ENCODE data around the gene NCL. TPM values are rescaled to one million over a fixed set of nuclear protein-coding genes. Genes with fewer than 3 reads are reported as not detected.

The NCL gene
- total and polyA plus RNA-seq, 2 of the 13 experiments (the other 11 are each of a cell fraction or from before 2014, with no cell fraction given): 105 to 779 TPM

DNA sequence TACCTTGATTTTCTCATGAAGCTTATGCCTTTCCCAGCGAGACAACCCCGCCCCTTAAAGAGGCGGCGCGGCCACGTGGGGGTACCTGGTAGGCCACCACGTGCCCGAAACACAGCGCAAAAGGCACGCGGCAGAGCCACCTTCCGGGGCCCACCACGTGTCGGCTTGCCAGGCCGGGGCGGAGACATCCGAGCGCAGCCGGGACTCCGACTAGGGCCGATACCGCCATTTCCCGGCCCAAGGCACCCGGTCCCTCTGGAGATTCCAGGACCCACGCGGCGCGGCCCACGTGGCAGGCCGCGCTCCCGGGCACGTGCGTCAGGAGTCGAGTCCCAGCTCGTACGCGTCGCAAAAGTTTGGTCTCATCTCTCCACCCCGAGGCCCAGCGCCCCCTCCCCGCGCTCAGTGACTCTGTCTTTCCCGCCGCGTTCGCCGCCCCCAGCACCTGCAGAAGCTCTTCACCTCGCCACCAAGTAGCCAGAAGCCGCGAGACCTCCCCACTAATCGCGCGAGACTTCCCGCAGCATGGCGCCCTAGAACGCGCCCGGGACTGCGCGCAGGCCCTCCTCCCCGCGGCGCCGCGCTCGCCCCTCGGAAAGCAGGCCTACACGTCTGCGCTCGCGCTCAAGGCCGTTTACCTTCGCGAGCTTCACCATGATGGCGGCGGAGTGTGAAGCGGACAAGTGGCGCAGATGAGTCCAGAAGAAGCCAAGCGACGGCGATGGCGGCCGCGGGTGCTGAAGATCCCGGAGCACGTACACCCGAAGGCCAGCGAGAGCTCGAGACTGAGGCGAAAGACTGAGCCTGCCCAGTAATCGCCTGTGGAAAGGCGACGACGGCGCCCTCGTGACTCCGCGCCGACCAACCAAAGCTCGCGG lies at the start of gene NCL (continued):
- TF ChIP-seq, protein P1, sequence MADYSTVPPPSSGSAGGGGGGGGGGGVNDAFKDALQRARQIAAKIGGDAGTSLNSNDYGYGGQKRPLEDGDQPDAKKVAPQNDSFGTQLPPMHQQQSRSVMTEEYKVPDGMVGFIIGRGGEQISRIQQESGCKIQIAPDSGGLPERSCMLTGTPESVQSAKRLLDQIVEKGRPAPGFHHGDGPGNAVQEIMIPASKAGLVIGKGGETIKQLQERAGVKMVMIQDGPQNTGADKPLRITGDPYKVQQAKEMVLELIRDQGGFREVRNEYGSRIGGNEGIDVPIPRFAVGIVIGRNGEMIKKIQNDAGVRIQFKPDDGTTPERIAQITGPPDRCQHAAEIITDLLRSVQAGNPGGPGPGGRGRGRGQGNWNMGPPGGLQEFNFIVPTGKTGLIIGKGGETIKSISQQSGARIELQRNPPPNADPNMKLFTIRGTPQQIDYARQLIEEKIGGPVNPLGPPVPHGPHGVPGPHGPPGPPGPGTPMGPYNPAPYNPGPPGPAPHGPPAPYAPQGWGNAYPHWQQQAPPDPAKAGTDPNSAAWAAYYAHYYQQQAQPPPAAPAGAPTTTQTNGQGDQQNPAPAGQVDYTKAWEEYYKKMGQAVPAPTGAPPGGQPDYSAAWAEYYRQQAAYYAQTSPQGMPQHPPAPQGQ (CRISPR knock-in tag; IDR thresholded peaks at IDR 0.05; ENCODE audit: borderline replicate concordance): no peak; the same call in 1 of the 2 replicates
- TF ChIP-seq HES4 (CRISPR knock-in tag; IDR thresholded peaks at IDR 0.05; ENCODE audit: borderline replicate concordance) (peak; percentile 71; the same call in 1 of the 2 replicates), ZNF292 (CRISPR knock-in tag; IDR thresholded peaks at IDR 0.05; ENCODE audit: borderline replicate concordance, low read depth) (no peak), MXI1 (IDR thresholded peaks at IDR 0.05; ENCODE audit: borderline replicate concordance, low read depth, low read length) (peak; percentile 96), ZNF263 (CRISPR knock-in tag; IDR thresholded peaks at IDR 0.05) (peak; percentile 68; the same call in 1 of the 2 replicates), MIER3 (CRISPR knock-in tag; IDR thresholded peaks at IDR 0.05; ENCODE audit: borderline replicate concordance) (peak; percentile 79; the same call in 1 of the 2 replicates), MIER2 (CRISPR knock-in tag; IDR thresholded peaks at IDR 0.05) (peak; percentile 25; the same call in 1 of the 2 replicates), FOSL1 (CRISPR knock-in tag; IDR thresholded peaks at IDR 0.05; ENCODE audit: borderline replicate concordance) (no peak), ZNF737 (CRISPR knock-in tag; IDR thresholded peaks at IDR 0.05; ENCODE audit: borderline replicate concordance) (peak; percentile 98)
- TF ChIP-seq, protein P2, sequence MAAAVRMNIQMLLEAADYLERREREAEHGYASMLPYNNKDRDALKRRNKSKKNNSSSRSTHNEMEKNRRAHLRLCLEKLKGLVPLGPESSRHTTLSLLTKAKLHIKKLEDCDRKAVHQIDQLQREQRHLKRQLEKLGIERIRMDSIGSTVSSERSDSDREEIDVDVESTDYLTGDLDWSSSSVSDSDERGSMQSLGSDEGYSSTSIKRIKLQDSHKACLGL (CRISPR knock-in tag; IDR thresholded peaks at IDR 0.05): peak; percentile 99
- TF ChIP-seq, protein P3, sequence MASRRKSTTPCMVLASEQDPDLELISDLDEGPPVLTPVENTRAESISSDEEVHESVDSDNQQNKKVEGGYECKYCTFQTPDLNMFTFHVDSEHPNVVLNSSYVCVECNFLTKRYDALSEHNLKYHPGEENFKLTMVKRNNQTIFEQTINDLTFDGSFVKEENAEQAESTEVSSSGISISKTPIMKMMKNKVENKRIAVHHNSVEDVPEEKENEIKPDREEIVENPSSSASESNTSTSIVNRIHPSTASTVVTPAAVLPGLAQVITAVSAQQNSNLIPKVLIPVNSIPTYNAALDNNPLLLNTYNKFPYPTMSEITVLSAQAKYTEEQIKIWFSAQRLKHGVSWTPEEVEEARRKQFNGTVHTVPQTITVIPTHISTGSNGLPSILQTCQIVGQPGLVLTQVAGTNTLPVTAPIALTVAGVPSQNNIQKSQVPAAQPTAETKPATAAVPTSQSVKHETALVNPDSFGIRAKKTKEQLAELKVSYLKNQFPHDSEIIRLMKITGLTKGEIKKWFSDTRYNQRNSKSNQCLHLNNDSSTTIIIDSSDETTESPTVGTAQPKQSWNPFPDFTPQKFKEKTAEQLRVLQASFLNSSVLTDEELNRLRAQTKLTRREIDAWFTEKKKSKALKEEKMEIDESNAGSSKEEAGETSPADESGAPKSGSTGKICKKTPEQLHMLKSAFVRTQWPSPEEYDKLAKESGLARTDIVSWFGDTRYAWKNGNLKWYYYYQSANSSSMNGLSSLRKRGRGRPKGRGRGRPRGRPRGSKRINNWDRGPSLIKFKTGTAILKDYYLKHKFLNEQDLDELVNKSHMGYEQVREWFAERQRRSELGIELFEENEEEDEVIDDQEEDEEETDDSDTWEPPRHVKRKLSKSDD (CRISPR knock-in tag; IDR thresholded peaks at IDR 0.05; ENCODE audit: low read depth): peak; percentile 62; the same call in 1 of the 2 replicates
- TF ChIP-seq, protein P4, sequence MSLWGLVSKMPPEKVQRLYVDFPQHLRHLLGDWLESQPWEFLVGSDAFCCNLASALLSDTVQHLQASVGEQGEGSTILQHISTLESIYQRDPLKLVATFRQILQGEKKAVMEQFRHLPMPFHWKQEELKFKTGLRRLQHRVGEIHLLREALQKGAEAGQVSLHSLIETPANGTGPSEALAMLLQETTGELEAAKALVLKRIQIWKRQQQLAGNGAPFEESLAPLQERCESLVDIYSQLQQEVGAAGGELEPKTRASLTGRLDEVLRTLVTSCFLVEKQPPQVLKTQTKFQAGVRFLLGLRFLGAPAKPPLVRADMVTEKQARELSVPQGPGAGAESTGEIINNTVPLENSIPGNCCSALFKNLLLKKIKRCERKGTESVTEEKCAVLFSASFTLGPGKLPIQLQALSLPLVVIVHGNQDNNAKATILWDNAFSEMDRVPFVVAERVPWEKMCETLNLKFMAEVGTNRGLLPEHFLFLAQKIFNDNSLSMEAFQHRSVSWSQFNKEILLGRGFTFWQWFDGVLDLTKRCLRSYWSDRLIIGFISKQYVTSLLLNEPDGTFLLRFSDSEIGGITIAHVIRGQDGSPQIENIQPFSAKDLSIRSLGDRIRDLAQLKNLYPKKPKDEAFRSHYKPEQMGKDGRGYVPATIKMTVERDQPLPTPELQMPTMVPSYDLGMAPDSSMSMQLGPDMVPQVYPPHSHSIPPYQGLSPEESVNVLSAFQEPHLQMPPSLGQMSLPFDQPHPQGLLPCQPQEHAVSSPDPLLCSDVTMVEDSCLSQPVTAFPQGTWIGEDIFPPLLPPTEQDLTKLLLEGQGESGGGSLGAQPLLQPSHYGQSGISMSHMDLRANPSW (CRISPR knock-in tag; IDR thresholded peaks at IDR 0.05; ENCODE audit: borderline replicate concordance): no peak; the same call in 1 of the 2 replicates
- TF ChIP-seq, protein P5, sequence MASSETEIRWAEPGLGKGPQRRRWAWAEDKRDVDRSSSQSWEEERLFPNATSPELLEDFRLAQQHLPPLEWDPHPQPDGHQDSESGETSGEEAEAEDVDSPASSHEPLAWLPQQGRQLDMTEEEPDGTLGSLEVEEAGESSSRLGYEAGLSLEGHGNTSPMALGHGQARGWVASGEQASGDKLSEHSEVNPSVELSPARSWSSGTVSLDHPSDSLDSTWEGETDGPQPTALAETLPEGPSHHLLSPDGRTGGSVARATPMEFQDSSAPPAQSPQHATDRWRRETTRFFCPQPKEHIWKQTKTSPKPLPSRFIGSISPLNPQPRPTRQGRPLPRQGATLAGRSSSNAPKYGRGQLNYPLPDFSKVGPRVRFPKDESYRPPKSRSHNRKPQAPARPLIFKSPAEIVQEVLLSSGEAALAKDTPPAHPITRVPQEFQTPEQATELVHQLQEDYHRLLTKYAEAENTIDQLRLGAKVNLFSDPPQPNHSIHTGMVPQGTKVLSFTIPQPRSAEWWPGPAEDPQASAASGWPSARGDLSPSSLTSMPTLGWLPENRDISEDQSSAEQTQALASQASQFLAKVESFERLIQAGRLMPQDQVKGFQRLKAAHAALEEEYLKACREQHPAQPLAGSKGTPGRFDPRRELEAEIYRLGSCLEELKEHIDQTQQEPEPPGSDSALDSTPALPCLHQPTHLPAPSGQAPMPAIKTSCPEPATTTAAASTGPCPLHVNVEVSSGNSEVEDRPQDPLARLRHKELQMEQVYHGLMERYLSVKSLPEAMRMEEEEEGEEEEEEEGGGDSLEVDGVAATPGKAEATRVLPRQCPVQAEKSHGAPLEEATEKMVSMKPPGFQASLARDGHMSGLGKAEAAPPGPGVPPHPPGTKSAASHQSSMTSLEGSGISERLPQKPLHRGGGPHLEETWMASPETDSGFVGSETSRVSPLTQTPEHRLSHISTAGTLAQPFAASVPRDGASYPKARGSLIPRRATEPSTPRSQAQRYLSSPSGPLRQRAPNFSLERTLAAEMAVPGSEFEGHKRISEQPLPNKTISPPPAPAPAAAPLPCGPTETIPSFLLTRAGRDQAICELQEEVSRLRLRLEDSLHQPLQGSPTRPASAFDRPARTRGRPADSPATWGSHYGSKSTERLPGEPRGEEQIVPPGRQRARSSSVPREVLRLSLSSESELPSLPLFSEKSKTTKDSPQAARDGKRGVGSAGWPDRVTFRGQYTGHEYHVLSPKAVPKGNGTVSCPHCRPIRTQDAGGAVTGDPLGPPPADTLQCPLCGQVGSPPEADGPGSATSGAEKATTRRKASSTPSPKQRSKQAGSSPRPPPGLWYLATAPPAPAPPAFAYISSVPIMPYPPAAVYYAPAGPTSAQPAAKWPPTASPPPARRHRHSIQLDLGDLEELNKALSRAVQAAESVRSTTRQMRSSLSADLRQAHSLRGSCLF (CRISPR knock-in tag; IDR thresholded peaks at IDR 0.05; ENCODE audit: borderline replicate concordance): peak; percentile 76

All from HepG2 (cell line).